Effector CD4-positive, alpha-beta T cell (primary cell): ENCODE data around the gene LENG1.

ENCODE experiments used
- DNase-seq: peaks from one replicate; pipeline ENCODE4 v3.0.0-alpha.2; 2020

The LENG1 gene

DNA sequence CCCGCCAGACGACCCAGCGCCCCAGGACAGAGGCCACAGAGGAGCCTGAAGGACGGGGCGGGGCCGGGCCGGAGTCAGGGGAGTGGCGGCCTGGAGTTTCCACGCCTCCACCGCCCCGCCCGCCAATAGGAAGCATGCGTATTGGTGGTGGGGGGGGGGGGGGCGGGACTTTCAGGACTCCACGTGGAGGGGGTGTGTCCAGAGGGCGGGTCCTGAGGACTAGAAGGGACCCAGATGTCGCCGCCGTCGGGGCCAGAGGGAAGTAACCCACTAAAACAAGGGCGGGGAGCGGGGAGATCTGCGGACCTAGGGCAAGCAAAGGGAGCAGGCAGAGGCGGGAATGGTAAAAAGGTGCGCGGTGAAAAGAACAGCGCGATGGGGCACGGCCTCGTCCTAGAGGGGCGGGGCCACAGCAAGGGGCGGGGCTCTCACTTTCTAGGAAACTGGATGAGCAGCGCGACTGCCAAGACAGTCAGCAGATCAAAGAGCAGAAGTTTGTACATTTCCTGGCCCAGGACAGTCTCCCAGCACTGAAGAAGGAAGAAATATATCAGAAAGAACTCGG is 2.8 kb upstream of the LENG1 start:
- peak; percentile 70 for DNase-seq

DNA sequence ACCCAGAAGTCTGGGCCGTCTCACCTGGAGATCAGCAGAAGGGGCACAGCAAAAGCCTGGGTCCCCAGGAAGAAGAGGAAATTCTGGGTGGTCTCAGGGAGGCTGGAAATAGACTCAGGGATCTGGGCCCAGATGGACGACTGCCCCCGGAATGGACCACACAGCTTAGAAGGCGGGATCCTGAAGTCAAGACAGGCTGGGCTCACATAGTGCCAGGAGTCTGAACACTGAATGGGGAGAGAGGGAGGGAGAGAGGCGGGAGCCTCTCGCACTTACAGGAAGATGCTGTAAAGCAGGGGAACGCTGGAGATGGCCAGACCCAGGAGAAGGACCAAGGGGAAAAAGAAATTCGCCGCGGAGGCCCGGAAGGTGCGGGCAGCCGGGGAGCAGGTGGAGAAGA is 1.3 kb upstream of the LENG1 start:
- no peak for DNase-seq

- no peak for DNase-seq
Observed at GRCh38 chr19:54160182-54160811, 776 bp upstream of the LENG1 start.

GRCh38 chr19:54158812-54159351 is 639 bp downstream of the LENG1 start:
- DNase-seq = no peak

DNA sequence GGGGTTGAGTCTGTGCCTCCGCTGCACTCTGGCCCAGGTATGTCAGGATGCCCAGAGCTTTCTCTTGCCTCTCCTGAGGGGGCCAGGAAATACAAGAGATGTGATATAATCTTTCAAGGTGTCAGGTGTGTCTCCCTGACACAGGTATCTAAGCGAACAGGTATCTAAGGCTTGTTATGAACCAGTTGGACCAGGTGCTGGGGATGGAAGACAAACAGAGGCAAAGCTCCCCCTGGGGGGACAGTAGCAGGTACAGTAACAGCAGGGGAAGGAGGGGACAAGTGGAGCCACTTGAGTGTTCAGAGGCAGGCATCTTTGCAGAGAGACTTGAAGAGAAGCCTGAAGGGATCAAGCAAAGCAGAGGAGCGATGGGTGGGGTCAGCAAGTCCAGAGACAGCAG is 2.6 kb downstream of the LENG1 start:
- DNase-seq = no peak

GRCh38 chr19:54156490-54156889 is 3.0 kb downstream of the LENG1 start:
- DNase-seq = no peak

- no peak for DNase-seq
Observed at GRCh38 chr19:54155694-54156093, 3.8 kb downstream of the LENG1 start.

DNA sequence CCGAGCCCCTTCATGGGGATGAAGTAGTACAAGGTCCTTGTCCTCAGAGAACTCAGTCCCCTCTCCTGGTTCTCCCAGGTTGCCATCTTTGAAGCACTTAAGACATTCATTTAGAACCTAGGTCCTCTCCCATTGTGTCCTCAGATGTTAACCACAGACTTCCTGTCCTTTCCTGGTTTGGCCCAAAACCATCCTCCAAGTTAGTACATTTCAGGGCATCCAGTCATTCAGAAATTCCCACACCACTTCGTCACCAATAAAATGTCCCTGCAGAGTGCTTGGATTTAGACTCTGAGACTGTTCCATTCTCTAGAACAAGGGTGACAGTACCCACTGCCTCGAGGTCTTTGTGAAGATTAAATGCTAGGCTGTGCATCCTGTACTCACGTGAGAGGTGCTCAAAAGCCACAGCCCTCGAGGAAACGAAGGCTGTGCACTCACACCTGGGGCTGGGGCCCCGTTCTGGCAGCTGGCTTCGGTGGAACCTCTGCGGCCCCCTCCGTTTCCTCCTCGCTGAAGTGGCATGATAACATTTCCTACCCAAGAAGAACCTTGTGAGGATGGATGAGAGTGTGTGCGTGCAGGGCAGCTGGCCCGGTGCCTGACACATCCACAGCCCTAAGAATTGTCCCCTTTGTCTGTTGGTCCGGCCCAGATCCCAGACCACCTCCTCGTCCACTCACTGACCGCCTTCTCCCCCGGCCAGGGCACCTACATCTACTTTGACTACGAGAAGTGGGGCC is 4.7 kb downstream of the LENG1 start:
- DNase-seq = no peak

- no peak for DNase-seq
Observed at GRCh38 chr19:54153731-54154326, 5.7 kb downstream of the LENG1 start.

GRCh38 chr19:54152878-54153524 is 6.5 kb downstream of the LENG1 start:
- no peak for DNase-seq

DNA sequence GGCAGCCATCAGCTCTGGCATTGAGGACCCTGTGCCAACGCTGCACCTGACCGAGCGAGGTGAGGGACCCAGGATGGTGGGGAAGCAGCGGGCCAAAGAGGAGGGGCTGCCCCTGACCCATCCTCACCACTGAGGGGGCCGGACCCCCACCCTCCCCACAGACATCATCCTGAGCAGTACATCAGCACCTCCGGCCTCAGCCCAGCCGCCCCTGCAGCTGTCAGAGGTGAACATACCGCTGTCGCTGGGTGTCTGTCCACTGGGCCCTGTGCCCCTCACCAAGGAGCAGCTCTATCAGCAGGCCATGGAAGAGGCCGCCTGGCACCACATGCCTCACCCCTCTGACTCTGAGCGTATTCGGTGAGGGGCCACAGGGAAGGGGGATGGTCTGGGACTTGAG is 7.3 kb downstream of the LENG1 start:
- no peak for DNase-seq

GRCh38 chr19:54151362-54152035 is 8.0 kb downstream of the LENG1 start:
- no peak for DNase-seq

GRCh38 chr19:54149021-54149812 is 10.3 kb downstream of the LENG1 start:
- DNase-seq = no peak

DNA sequence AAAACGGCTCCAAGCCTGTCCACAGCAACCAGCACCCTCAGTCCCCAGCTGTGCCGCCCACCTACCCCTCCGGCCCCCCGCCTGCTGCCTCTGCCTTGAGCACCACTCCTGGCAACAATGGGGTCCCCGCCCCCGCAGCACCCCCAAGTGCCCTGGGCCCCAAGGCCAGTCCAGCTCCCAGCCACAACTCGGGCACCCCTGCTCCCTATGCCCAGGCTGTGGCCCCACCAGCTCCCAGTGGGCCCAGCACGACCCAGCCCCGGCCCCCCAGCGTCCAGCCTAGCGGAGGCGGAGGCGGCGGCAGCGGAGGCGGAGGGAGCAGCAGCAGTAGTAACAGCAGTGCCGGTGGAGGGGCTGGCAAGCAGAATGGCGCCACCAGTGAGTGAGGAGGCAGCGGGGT is 11.4 kb downstream of the LENG1 start:
- no peak for DNase-seq

DNA sequence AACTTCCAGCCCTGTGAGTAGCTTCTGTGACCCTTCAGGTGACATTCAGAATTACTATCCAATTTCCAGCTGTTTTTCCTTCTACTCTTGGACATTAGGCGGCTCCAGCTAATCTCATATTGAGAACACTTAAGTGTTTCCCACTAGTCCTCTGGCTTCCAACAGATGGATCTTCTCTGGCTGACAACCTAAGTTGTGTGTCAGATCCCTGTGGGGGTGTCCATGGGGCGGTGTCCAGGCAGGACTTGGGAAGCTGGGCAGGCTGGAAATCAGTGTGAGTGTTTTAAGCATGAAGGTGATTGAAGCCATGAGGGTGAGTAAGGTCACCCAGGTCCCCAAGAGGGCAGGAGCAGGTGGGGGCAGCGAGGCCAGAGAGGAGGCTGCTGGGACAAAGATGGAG is 11.8 kb downstream of the LENG1 start:
- no peak for DNase-seq

DNA sequence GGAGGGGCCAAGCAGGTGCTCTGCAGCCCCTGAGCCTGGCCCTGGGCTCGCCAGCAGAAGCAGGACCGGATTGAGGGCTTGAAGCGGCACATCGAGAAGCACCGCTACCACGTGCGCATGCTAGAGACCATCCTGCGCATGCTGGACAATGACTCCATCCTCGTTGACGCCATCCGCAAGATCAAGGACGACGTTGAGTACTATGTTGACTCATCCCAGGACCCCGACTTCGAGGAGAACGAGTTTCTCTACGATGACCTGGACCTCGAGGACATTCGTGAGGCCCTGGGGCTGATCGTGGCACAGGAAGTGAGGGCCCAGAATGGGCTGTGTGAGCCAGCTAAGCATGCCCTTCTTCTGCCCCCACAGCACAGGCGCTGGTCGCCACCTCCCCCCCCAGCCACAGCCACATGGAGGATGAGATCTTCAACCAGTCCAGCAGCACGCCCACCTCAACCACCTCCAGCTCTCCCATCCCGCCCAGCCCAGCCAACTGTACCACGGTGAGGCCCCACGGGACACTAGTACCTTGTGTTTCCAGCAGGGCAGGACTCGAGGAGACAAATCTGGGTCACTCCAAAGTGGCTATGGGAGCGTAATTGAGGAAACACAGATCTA is 13.9 kb downstream of the LENG1 start:
- no peak for DNase-seq

DNA sequence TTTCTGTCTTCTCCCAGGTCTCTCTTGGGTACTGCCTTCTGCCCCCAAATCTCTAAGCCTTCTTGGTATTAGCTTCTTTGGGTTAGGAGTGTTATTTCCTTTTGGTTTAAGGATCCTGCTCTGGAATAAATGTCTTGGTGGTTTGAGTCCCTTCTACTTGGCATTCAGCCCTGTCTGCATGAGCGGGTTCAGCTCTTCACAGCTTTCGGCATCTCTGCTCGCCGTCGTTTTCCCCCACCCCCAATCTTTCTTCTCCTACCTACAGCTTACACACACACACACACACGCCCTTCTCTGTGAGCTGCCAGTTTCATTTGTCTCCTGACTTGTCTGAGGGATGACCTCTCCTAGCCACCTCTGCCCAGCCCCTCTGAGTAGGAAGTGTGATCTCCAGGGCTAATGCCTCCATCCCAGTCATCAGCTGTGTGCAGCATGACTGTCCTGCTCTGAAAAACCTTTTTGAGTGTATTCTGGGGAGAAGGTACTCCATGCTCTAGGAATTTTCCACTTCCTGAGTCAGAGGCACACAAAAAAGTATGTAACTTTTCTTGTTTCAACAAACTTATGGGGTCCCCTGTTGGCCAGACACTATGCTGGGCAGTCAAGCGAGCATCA is 17.2 kb downstream of the LENG1 start:
- DNase-seq = no peak

DNA sequence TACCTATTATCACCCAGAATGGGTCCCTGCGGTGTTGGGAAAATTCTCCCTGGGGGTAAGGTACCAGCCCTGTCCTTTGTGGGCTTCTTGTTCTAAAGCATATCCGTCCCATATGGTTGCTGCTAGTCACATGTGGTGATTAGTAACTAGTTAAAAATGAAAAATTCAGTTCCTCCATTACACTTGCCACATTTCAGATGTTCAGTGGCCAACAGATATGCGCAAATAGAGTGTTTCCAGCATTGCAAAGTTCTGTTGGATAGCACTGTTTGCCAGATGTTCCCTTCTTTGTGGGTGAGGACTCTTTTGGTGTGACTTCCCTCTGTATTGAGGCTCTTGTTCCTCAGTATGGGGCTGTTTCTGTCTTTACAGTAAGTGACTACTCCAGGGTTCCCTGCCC is 18.2 kb downstream of the LENG1 start:
- no peak for DNase-seq

DNA sequence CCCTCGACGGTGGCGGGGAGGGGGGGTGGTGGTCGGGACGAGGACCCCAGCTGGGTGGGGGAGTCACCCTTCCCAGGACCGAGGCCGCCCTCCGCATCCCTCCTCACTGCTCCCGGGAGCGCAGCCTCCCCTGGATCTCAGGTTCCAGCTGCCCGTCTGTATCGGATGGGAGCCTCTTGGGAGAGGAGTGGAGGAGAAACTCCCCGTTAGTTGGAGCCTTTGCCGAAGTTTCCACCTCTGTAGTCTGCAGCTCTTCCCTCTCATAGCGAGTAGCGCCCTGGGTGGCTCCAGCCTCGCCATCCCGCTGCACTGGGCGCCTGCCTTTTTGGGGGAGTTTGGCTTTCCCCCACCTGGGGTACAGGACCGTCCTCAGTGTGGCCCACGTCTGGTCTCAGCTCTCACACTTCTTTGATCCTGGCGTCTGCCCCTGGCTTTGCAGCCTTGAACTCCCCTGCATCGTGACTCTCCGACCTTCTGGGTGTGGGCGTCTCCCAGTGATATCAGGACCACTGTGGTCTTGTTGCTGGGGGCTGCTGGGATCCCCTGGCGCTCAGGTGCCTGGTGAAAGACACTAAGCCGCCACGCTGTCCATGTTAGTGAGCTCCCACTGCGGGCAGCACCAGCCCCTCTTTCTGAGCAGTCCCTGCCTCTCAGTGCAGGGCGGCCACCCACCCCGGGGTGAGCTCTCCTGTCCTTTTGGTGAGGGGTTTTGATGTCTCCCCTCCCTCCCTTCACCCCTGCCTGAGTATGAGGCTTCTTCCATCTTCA is 20.8 kb downstream of the LENG1 start:
- no peak for DNase-seq
